HUES6 (cell line): Measurements from ENCODE around the gene KRTAP10-2.
"Not testable (repeated sequence)": the region's sequence is repeated elsewhere in the genome, so short reads cannot be mapped to it uniquely, and the experiment has no call there.

Experiments
- H3K27ac ChIP-seq: 2 replicates; pipeline ENCODE4 v1.7.0; 2013; ENCODE audit warnings: low read depth, mild to moderate bottlenecking, low read length, inconsistent platforms
- H3K27me3 ChIP-seq: 2 replicates; pipeline ENCODE4 v1.6.1; 2013; ENCODE audit warnings: low read length; ENCODE audit not compliant: control insufficient read depth, insufficient read depth
- H3K36me3 ChIP-seq: 2 replicates; pipeline ENCODE4 v1.6.1; 2013; ENCODE audit warnings: low read length; ENCODE audit not compliant: control insufficient read depth, insufficient read depth
- H3K4me1 ChIP-seq: 2 replicates; pipeline ENCODE4 v1.6.1; 2013; ENCODE audit warnings: low read length; ENCODE audit not compliant: control insufficient read depth, insufficient read depth
- H3K4me3 ChIP-seq: 2 replicates; pipeline ENCODE4 v1.5.1; 2013; ENCODE audit warnings: low read depth, low read length
- H3K9ac ChIP-seq: one replicate; pipeline ENCODE4 v1.6.1; 2013; ENCODE audit warnings: mild to moderate bottlenecking, low read length
- H3K9me3 ChIP-seq: 2 replicates; pipeline ENCODE4 v1.6.1; 2013; ENCODE audit warnings: low read depth, low read length; ENCODE audit not compliant: control insufficient read depth, insufficient read depth

KRTAP10-2 gene

GRCh38 chr21:44592446-44593311 lies 41.4 kb upstream of the KRTAP10-2 start, which contains the start of gene KRTAP10-6:
TSS of gene KRTAP10-6 (minus strand) at chr21:44592505. CDS start at chr21:44592484, 21 bp downstream.
- Histone ChIP-seq H3K9ac (no peak within 1 kb of the TSS), H3K36me3 (no peaks in the 10 kb centered on the region), H3K4me1 (peaks cover 28% of the 10 kb centered on the region), H3K27ac (no peak within 1 kb of the TSS), H3K27me3 (no peaks in the 10 kb centered on the region), H3K9me3 (no peaks in the 10 kb centered on the region), H3K4me3 (no peak within 1 kb of the TSS)

- not testable (repeated sequence) for H3K27ac ChIP-seq, H3K9me3 ChIP-seq, H3K9ac ChIP-seq, H3K27me3 ChIP-seq, H3K4me3 ChIP-seq, H3K36me3 ChIP-seq
- H3K4me1 ChIP-seq, result peaks cover 26% of the 10 kb centered on the region
Measured at GRCh38 chr21:44591801-44592130, 40.5 kb upstream of the KRTAP10-2 start.

GRCh38 chr21:44590897-44591800 lies 39.8 kb upstream of the KRTAP10-2 start:
- not testable (repeated sequence) for H3K9me3 ChIP-seq, H3K9ac ChIP-seq, H3K4me3 ChIP-seq, H3K36me3 ChIP-seq, H3K27ac ChIP-seq, H3K27me3 ChIP-seq
- peaks cover 26% of the 10 kb centered on the region for H3K4me1 ChIP-seq

GRCh38 chr21:44590311-44590721 lies 39.0 kb upstream of the KRTAP10-2 start:
- H3K27ac ChIP-seq, result no peak overlapping the region
- no peak overlapping the region for H3K4me3 ChIP-seq
- H3K4me1 ChIP-seq, result peaks cover 26% of the 10 kb centered on the region
- H3K9ac ChIP-seq, result no peak overlapping the region
- H3K9me3 ChIP-seq, result 0 out of 2 replicates have a peak, but pooled peaks cover 2% of the 10 kb centered on the region
- H3K36me3 ChIP-seq, result no peaks in the 10 kb centered on the region
- no peaks in the 10 kb centered on the region for H3K27me3 ChIP-seq

GRCh38 chr21:44589586-44590305 lies 38.4 kb upstream of the KRTAP10-2 start:
- Histone ChIP-seq H3K4me3 (no peak overlapping the region), H3K27me3 (no peaks in the 10 kb centered on the region), H3K9me3 (0 out of 2 replicates have a peak, but pooled peaks cover 2% of the 10 kb centered on the region), H3K4me1 (peaks cover 26% of the 10 kb centered on the region), H3K27ac (no peak overlapping the region), H3K9ac (no peak overlapping the region), H3K36me3 (no peaks in the 10 kb centered on the region)

- Histone ChIP-seq H3K36me3 (no peaks in the 10 kb centered on the region), H3K27ac (no peak overlapping the region), H3K9ac (no peak overlapping the region), H3K9me3 (0 out of 2 replicates have a peak, but pooled peaks cover 2% of the 10 kb centered on the region), H3K27me3 (no peaks in the 10 kb centered on the region), H3K4me1 (peaks cover 21% of the 10 kb centered on the region), H3K4me3 (no peak overlapping the region)
Measured at GRCh38 chr21:44589094-44589493, 37.8 kb upstream of the KRTAP10-2 start.

- Histone ChIP-seq H3K4me1 (peaks cover 3% of the 10 kb centered on the region; the same call in 1 of the 2 replicates), H3K9ac (no peak overlapping the region), H3K27me3 (no peaks in the 10 kb centered on the region), H3K27ac (no peak overlapping the region), H3K9me3 (peaks cover 11% of the 10 kb centered on the region), H3K4me3 (no peak overlapping the region), H3K36me3 (no peaks in the 10 kb centered on the region)
Measured at GRCh38 chr21:44585892-44586291, 34.6 kb upstream of the KRTAP10-2 start.

- no peaks in the 10 kb centered on the region for H3K4me1 ChIP-seq
- no peaks in the 10 kb centered on the region for H3K27me3 ChIP-seq
- H3K36me3 ChIP-seq, result no peaks in the 10 kb centered on the region
- no peak overlapping the region for H3K9ac ChIP-seq
- H3K9me3 ChIP-seq, result peaks cover 12% of the 10 kb centered on the region
- no peak overlapping the region for H3K4me3 ChIP-seq
- no peak overlapping the region for H3K27ac ChIP-seq
Measured at GRCh38 chr21:44583800-44584147, 32.5 kb upstream of the KRTAP10-2 start.

- Histone ChIP-seq H3K36me3 (no peaks in the 10 kb centered on the region), H3K27me3 (no peaks in the 10 kb centered on the region), H3K9ac (no peak overlapping the region), H3K4me3 (no peak overlapping the region), H3K27ac (no peak overlapping the region), H3K4me1 (no peaks in the 10 kb centered on the region), H3K9me3 (peaks cover 12% of the 10 kb centered on the region)
Measured at GRCh38 chr21:44583089-44583799, 31.9 kb upstream of the KRTAP10-2 start.

- Histone ChIP-seq H3K27me3 (no peaks in the 10 kb centered on the region), H3K36me3 (no peaks in the 10 kb centered on the region), H3K9ac (no peak overlapping the region)
Measured at GRCh38 chr21:44582055-44582454, 30.8 kb upstream of the KRTAP10-2 start.

More at GRCh38 chr21:44582055-44582454, 30.8 kb upstream of the KRTAP10-2 start:
- no peak overlapping the region for H3K4me3 ChIP-seq
- H3K9me3 ChIP-seq, result peaks cover 16% of the 10 kb centered on the region
- H3K4me1 ChIP-seq, result no peaks in the 10 kb centered on the region
- no peak overlapping the region for H3K27ac ChIP-seq
